GM12873 (cell line): ENCODE measurements around the gene SPATA1.

ENCODE experiments used
- TF ChIP-seq, protein P1 (sequence below): IDR thresholded peaks from 2 replicates; pipeline ENCODE4 v1.5.1; 2012; ENCODE audit warnings: low read depth, mild to moderate bottlenecking, moderate library complexity, low read length, control low read depth; ENCODE audit not compliant: insufficient read depth; ENCODE audit errors: missing control alignments

SPATA1 gene

GRCh38 chr1:84506002-84506728, at the start of gene SPATA1, which contains the start of gene GNG5:
TSS of gene SPATA1 (plus strand) at chr1:84506386. CDS start at chr1:84516360, 9,974 bp downstream.
TSS of gene GNG5 (minus strand) at chr1:84506581. CDS start at chr1:84506091, 490 bp downstream.
- TF ChIP-seq, protein P1, sequence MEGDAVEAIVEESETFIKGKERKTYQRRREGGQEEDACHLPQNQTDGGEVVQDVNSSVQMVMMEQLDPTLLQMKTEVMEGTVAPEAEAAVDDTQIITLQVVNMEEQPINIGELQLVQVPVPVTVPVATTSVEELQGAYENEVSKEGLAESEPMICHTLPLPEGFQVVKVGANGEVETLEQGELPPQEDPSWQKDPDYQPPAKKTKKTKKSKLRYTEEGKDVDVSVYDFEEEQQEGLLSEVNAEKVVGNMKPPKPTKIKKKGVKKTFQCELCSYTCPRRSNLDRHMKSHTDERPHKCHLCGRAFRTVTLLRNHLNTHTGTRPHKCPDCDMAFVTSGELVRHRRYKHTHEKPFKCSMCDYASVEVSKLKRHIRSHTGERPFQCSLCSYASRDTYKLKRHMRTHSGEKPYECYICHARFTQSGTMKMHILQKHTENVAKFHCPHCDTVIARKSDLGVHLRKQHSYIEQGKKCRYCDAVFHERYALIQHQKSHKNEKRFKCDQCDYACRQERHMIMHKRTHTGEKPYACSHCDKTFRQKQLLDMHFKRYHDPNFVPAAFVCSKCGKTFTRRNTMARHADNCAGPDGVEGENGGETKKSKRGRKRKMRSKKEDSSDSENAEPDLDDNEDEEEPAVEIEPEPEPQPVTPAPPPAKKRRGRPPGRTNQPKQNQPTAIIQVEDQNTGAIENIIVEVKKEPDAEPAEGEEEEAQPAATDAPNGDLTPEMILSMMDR: no peak

DNA sequence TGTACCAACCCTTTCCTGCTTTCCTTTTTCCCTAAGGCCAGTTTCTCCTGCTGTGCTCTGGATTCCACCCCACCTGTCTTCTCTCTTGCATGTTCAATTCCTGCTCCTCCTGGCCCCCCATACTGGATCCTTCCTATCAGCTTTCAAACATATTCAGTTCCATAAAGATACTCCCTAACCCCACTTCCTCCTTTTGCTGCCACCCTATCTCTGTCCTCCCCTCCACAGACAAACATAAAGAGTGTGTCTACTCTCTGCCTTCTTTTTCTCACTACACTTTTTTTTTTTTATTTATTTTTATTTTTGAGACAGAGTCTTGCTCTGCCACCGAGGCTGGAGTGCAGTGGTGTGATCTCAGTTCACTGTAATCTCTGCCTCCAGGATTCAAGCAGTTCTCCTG, 44.1 kb upstream of the SPATA1 start:
- TF ChIP-seq, protein P1: no peak

DNA sequence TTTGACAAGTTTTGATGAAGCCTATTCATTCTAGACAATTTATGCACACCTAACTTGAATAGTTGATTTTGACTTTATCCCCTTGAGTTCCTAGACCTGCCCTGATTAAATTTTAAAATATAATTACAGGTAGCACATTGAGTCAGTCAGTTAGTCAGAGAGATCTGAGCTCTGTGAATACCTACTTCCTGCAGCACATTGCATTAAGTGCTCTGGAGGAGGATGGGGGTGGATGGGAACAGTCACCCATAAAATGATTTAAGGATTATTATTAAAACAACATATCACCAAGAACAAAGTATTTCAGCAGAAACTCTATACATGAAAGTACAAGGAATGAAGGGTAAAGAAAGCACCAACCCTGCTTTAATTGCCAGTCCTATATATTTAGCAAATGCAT, 38.9 kb upstream of the SPATA1 start:
- TF ChIP-seq, protein P1: no peak

DNA sequence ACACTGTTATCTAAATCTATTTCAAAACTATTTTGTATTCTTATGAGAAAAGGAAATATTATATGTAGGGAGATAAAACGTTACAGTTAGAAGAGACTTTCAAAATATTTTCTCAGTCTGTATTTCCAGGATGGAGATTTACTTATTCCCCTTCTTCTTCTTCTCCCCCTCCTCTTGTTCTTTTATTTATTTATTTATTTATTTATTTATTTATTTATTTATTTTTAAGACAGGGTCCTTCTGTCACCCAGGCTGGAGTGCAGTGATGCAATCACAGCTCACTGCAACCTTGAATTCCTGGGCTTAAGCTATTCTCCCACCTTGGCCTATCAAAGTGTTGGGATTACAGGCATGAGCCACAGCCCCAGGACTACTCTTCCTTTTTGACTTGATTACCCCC, 30.0 kb upstream of the SPATA1 start:
- TF ChIP-seq, protein P1: no peak

GRCh38 chr1:84478876-84479868, 27.0 kb upstream of the SPATA1 start, which contains the start of gene RPF1:
TSS of gene RPF1 (plus strand) at chr1:84479266. CDS start at chr1:84479282, 16 bp downstream.
- TF ChIP-seq, protein P1: no peak

DNA sequence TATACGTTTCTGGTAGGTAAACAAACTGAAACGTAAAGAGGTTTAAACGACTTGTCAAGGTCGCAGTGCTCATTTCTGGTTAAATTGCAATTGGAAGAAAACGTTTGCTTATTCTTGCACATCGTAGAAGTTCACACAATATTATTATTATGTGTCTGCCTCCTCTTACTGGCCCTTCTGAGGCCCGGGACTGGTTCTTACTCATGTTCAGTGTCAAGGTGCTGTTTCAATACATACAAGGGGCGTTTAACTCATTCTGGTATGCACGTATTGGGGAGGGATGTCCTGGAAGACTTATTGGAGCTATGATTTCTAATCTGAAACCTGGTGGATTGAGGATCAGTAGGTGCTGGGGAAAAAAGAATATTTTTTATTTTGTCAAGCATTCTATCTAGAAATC, 26.2 kb upstream of the SPATA1 start:
- TF ChIP-seq, protein P1: no peak

DNA sequence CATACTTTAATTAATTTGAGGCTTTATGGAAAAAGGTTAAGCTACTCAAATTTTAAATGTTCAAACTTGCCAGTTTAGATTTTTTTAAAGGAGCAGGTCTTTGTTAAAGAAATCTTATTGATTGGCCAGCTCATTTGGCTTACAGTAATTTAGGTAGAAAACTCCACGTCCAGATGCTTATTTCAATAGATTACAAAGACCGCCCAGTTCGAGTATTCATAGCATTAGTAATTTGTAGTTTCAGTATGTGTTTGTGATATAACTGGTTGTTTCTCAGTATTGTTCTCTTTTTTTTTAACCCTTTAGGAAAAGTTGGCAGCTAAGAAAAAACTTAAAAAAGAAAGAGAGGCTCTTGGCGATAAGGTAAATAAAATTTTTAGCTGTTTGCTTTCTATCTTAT, 25.5 kb upstream of the SPATA1 start:
- TF ChIP-seq, protein P1: no peak
